ENCODE results near the gene GRB10.

Gene GRB10

DNA sequence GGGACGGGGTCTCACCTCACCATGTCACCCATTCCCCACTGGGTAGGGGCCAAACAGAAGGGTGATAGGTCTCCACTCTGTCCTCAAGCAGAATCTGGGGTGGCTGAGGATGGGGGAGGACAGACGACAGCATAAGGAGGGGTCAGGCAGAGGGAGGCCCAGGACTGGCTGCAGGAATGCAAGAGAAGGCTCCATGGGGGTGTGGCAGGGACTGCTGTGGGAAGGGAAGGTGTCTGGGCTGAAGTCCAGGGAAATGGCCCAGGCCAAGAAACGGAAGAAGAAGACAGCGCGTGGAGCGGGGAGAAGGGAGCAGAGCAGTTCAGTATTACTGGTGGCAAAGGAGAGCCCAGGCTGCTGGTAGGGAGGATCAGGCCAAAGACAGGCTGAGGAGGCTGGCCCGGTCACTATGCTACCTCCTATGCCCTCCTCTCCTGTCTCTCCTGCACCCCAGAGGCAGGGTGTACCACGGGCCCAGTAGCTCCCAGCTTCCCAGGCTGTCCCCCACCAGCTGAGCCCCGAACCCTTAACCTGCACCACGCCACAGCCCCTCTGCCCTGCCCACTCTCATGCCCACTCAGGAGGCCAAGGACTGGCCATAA, 60.9 kb downstream of the GRB10 start:
- in situ Hi-C loops (cut with MboI; ENCODE audit: low sequenced_read_pairs): no loop called here

DNA sequence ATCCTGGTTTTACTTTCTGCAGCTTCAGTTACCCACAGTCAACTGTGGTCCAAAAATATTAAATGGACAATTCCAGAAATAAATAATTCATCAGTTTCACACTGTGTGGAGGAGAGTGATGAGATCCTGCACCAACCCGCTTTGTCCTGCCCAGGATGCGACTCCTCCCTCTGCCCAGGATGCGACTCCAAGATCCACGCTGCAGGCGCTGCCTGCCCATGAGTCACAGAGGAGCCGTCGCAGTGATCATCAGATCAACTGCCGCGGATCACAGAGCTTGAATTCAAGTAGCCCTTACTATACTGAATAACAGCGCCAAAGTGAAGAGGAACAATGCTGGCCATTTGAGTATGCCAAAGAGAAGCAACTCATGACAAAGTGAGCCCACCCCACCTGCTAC, 61.5 kb downstream of the GRB10 start:
- in situ Hi-C loops (cut with MboI; ENCODE audit: low sequenced_read_pairs): no loop called here

DNA sequence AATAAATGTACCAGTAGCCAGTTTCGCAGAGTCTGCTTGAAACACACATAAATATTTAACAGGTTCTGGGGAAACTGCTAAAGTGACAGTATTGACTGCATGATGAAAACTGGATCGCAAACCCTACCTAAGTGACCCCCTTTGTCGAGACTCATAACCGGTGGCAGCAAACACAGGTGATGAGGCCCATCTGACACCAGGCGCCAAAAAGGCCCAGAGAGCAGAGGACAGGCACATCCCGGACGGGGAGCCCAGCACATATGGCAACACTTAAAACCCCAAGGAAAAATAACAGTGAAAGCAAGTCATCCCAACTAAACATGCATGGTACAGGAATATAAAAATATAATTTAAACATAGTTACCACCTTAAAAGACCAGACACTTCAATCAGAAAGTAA, 62.4 kb downstream of the GRB10 start:
- in situ Hi-C loops (cut with MboI; ENCODE audit: low sequenced_read_pairs): no loop called here

DNA sequence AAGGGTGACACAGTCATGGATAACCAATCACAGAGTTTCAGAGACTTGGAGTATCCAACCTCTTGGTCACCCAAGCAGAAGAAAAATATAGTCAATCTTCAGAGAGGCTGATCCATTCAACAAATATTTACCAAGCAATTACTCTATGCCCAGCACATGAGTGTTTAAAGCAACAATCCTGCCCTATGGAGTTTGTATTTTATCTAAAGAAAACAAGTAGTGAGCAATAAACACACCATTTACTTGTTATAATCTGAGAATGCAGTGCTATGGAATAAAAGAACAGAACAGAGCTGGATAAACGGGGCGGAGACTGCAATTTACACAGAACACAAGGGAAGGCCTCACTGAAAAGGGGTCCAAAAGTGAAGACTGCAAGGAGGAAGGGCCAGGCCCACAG, 63.8 kb downstream of the GRB10 start:
- in situ Hi-C loops (cut with MboI; ENCODE audit: low sequenced_read_pairs): no loop called here

DNA sequence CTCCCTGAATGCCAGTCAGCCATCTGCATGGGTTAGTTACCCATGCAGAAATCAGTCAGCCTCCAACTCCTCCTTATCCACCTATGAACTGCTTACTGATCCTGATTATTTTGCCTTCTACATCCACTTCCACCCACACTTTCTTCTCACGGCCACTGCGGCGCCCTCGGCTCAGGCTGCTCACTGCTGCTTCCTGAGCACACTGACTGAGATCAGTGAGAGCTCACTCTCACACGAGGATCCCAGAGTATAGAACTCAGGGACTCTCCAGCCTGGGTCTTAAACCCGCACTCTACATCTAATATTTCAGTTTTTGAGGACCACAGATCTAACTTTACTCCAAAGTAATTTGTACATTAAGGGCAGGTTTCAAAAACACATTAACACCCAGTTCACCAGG, 64.4 kb downstream of the GRB10 start:
- in situ Hi-C loops (cut with MboI; ENCODE audit: low sequenced_read_pairs): no loop called here

DNA sequence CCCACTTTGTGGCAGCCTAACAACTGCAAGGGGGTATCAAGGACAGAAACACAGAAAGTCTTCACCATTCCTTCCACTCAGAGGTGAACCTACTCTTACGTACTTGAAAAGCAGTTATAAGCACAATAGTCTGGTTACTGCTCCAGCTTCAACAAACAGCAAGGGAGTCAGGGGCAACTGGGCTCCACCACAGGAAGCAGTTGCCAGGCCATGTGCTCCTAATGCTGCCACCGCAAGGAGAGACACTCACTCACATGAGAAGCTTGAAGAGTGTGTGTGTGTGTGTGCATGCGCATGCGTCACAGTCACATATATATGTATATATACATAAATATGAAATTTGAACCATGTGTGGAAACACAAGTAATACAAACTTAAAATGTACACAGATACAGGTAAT, 65.5 kb downstream of the GRB10 start:
- in situ Hi-C loops (cut with MboI; ENCODE audit: low sequenced_read_pairs): no loop called here

DNA sequence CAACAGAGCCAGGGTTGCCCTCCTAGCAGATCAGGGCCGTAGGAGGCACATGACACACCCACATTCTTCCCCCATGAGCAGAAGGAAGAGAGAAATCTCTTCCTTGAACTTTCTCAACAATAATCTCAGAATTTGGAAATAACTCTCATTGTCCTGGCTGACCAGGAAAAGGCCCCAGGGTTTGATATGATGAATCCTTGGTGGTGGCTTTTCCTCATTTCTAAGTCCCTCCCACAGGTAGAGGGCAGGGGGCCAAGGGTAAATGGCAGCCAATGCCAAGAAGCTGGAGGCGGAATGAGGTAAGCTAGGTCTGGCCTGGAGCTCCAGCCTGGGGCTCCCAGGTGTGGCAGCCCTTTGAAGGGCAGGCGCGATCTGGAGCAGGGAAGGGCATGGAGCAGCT, 67.8 kb downstream of the GRB10 start:
- in situ Hi-C loops (cut with MboI; ENCODE audit: low sequenced_read_pairs): no loop called here

DNA sequence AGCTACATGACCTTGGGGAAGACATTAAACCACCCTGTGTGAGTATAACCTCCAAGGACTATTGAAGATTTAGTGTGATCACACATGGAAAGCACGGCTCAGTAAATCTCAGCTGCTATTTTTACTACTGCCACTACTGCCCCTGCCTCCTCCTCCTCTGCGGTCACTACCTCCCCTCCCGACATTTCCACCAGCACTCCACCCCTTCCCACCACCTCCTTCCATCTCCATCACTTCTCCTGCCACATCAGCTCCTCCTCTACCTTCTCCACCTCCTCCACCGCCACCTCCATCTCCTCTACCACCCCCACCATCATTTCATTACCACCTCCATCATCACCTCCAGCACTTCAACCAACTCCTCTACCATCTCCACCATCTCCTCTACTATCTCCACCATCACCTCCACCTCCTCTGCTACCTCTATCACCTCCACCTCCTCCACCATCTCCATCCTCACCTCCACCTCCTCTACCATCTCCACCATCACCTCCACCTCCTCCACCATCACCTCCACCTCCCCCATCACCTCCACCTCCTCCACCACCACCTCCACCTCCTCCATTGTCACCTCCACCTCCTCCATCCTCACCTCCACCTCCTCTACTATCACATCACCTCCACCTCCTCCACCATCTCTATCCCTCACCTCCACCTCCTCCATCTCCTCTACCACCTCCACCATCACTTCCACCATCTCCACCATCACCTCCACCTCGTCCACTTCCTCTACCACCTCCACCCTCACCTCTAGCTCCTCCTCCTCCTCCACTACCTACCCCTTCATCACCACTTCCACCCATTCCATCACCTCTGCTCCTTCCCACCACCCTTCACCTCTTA, 69.4 kb downstream of the GRB10 start:
- in situ Hi-C loops (cut with MboI; ENCODE audit: low sequenced_read_pairs): no loop called here

DNA sequence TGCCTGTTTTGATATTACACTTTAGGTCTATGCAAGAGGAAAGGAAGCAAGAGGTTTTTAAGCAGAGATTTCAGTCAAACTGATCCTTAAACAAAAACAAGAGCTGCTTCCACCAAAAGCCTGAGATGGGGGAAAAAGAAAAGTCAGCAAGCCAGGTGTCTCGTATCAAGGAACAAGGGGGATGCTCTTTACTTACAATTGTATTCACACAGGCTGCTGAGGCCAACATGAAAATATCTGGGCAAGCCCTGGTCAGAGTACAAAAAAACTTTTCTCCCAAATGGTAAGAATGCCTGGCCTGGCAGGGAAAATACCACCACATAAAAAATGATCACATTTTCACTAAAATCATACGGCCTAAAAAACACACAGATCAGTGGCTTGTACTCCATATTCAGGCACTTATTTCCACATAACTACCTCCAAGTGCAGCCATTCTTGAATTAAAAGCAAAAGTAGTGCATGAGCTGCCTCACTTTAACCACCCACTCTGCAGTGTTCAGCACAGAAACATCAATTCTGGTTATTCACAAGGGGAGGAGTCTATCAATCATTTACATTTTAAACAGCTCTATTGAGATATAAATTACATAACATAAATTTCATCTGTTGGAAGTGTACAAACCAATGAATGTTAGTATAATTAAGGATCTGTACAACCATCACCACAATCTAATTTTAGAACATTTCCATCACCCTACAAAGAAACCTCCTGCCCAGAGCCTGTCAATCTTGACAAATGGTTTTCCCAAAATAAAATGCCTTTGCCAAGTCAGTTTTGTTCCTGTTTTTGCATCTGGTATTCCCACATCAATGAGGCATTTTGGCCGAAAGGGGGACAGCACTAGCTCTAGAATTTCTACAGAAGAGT, 70.2 kb downstream of the GRB10 start:
- in situ Hi-C loops (cut with MboI; ENCODE audit: low sequenced_read_pairs): no loop called here

DNA sequence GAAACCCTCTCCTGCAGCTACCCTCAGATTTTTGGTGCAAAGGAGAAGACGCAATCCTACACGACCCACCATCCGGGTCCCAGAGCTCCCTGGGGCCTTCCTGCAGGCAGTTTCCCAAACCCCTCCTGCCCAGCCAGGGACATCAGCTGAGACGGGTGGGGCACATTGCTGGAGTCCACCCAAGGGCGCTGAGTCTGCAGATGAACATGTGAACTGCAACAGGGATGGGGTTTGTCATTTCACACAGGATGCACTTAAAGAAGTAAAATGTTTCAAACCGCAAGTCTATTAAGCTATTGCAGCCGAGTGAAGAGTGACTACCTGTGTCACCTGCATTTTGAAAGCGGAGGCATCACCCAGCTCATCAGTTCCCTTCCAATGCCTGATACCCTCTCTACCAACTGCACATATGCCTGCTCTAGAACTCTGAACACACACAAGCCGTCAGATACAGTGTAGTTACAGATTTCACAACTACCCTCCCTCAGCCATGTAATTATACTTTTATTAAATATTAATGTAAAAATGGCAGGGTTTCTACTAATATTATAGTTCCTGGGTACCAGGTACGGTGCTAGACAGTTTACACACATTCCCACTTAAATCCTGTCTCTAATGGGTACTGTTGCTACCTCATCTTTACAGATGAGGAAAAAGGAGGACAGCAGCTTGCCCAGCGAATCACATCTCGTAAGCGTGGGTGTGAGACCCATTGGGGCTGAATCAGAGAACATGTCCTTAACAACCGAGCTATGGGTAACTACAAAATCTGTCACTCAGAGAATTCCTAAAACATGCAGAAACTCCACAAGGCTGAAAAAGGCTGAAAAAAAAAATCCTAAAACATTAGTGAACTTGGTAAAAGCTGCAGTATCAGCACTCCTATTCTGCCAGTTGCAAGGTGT, 71.2 kb downstream of the GRB10 start:
- in situ Hi-C loops (cut with MboI; ENCODE audit: low sequenced_read_pairs): no loop called here

DNA sequence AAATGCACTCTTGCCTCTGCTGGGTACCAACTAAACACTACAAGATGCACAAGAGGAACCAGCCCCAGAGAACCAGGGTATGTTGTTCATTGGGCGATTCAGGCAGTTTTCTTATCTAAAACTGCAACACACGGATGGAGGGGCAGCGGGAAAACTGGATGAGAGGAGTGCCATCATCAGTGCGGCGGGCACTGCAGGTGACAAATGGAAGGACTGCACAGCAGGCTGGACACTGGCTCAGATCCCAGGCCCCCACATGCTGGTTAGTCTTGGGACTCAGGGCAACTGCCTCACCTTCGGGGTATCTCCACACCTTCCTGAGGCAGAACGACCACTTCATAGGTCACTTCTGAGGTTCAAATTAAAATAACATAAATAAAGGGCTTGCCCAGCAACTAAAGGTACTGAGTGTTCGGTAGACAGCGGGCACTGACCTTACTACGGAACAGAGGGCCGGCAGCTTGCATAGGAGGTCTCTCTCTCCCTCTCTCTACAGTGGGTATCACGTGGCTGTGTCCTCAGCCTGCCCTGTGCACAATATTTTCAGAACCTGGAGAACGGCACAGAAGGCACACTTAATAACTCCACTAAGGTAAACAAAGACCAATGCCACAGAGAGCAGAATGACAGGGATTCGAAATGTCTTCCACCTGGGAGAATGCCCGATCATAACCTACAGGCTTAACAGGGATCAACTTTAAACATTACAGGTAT, 72.1 kb downstream of the GRB10 start:
- in situ Hi-C loops (cut with MboI; ENCODE audit: low sequenced_read_pairs): no loop called here

DNA sequence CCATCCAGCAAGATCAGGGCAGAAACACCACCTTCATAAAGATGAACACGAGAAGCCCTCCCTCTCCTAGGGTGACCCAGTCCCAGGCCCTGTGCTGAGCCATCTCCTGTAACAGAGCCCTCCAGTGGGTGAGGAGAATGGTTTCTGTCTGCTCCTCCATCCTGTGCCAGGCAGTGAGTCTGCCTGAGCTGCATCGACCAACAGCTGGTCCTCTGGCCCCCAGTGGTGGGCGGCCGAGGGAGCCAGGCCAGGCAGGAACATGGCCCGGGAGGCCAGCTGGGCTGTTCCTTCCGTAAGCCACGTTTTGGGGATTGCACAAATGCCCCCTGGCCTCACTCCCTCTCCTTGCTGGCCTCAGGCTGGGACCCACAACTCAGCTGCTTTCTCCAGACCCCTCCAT, 73.5 kb downstream of the GRB10 start:
- in situ Hi-C loops (cut with MboI; ENCODE audit: low sequenced_read_pairs): no loop called here

DNA sequence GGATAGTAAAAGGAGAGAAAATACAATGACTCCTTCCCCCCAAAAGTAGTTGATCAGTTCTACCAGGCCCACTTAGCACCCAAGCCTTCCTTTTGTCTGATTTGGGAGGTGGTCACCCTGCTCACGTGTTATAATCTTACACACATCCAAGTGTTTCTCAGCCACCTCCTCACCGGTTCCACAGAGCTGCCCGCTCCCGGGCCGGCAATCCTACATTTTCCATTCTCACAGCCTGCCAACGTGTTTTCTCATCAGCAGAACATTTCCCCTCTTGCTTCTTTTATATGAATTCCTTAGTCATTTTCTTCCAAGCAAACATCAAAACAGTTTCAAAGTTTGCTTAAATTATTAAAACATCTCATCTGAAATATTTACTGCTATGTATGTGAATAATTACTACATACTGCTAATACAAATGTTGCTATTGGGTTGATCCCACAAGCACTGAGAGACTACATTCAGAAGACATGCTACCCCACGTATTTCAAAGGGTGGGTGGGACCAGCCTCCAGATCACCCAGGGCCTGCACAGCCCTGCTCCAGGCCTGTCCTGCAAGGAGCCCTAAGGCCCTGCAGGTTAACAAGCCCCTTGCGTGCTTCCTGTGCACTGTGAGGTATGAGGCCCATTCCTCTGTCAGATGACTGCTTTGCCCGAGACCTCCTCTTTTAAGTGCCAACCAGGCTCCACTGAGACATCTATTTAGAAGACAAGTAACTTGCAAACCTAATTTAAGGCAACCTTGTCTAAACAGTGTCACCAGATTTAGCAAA, 75.3 kb downstream of the GRB10 start:
- in situ Hi-C loops (cut with MboI; ENCODE audit: low sequenced_read_pairs): no loop called here

DNA sequence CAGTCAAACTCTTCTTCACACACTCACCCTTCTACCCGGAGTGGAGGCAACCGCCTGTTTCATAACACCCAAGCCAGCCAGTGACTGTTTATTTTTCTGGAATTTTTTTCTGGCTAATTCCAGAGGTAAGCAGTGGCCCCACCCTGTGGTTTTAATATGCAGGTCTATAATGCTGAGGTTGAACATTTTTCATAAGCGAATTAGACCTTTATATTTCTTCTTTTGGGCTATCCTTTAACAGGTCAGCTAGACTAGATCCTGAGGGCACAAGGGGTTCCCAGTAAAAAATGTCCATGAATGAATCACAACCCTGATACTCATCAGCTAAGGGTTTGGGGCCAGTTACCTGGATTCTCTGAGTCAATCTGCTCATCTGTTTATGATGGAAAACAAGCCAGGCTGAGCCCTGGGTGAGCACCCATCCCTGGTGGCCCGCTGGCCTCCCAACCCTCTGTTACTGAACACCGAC, 76.2 kb downstream of the GRB10 start:
- in situ Hi-C loops (cut with MboI; ENCODE audit: low sequenced_read_pairs): no loop called here

DNA sequence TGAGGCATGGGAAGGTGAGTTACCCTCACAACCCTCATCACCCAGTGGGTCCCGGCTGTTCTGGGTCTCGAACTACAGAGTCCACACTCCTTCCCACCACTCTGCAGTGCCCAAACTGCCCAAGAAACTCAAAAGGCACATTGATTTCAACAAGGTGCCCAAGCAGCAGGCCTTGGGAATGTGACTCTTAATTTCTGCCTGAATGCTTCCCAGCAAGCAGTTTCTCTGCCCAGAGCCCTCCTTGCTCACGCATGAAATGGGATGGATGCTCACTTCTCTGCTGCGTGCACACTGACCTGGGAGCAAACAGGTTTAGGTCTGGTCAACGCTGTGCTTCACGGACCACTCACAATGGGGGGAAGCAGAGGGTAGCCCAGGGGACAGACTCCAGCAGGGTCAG, 77.9 kb downstream of the GRB10 start:
- in situ Hi-C loops (cut with MboI; ENCODE audit: low sequenced_read_pairs): no loop called here

DNA sequence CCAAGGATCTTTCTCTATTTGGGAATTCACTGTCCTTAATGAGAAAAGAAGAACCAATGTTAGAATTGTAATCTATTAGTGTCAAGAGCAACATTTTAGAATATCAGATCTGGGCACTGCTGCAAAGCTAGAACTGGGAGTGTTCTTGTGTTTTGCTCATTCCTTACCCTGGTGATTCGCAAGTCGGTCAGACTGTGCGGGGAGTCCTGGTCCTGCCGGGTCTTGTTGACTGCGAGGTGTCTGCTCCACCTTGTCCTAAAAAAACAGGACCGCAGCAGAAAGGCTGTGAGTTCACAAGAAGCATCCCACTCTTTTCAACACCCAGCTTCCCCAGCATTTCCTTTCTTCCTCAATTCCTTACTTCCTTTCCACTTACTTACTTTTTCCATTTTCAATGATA, 79.0 kb downstream of the GRB10 start:
- in situ Hi-C loops (cut with MboI; ENCODE audit: low sequenced_read_pairs): no loop called here

DNA sequence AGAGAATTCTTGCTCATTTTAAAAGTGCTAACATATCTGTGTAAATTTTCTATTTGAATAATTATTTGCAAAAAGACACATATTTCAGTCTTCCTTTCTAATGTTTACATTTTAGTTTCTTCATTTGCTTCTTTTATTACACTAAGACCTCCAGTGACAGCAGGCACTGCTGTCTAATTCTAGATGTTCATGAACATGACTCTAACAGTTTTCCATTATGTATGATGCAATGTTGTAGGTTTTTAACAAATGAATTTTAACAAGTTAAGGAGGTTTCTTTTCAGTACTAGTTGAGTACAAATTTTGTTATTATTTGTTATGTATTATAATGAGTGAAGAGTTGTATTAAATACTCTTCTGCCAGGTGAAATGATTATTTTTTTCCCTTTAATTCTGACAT, 83.6 kb downstream of the GRB10 start:
- in situ Hi-C loops (cut with MboI; ENCODE audit: low sequenced_read_pairs): no loop called here

DNA sequence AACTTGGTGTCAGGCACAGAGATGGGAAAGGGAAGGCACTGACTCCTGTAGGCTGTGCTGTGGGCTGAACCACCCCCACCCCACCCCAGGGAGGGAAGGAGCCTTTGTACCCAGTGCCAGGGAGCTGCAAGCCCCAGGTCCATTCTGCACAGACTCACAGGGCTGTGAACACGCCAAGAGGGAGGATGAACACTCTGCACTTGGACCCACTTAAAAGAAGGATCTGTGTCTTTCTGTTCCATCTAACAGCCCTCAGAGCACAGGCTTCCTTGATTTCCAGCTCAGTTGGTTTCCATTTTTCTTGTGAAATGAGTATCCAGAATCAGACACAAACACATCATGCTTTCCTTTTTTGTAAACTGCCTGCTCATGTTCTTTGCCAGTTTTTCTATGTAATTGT, 84.9 kb downstream of the GRB10 start:
- in situ Hi-C loops (cut with MboI; ENCODE audit: low sequenced_read_pairs): no loop called here
